A673 (cell line): Measurements from ENCODE around the gene CDHR2. TPM values are rescaled to one million over a fixed set of nuclear protein-coding genes. Genes with fewer than 3 reads are reported as not detected.

Source experiments
- BruUV-seq: library from RNA; stranded (reverse); fragments of 400-500 nt; replicated peaks from 2 replicates; lab custom pipeline; 2021; lab: Mats Ljungman, UMichigan
- CTCF ChIA-PET: fragments of 300-600 bp; sonication (Branson Sonifier 250); formaldehyde crosslinking; loops from one replicate; lab custom pipeline; 2022; ENCODE audit warnings: antibody characterized with exemption; lab: Charles Lee
- POLR2A ChIA-PET: fragments of 300-600 bp; sonication (Branson Sonifier 250); formaldehyde crosslinking; loops from one replicate; lab custom pipeline; 2022; ENCODE audit warnings: antibody characterized with exemption; ENCODE audit not compliant: low non-redundant PET; lab: Charles Lee
- DNase-seq: peaks from one replicate; pipeline ENCODE4 v3.0.0-alpha.2; 2015; ENCODE audit warnings: low spot score
- H3K27ac ChIP-seq: fragments of 200-600 bp; sonication (generic); 2 replicates; pipeline ENCODE4 v1.5.1; 2016; ENCODE audit warnings: mixed run types, low read depth, mild to moderate bottlenecking, mixed read lengths, antibody characterized with exemption, low read length; ENCODE audit not compliant: poor library complexity, severe bottlenecking
- H3K27me3 ChIP-seq: fragments of 200-600 bp; sonication (generic); replicated peaks from 2 replicates; pipeline ENCODE4 v1.6.1; 2017; ENCODE audit warnings: mixed run types, low read depth, mild to moderate bottlenecking, mixed read lengths, antibody characterized with exemption, low read length; ENCODE audit not compliant: insufficient read depth, poor library complexity
- H3K36me3 ChIP-seq: fragments of 200-600 bp; sonication (generic); 2 replicates; pipeline ENCODE4 v1.6.1; 2016; ENCODE audit warnings: mixed run types, mild to moderate bottlenecking, mixed read lengths, antibody characterized with exemption, low read length; ENCODE audit not compliant: insufficient read depth, poor library complexity, severe bottlenecking
- H3K4me1 ChIP-seq: fragments of 200-600 bp; sonication (generic); 2 replicates; pipeline ENCODE4 v1.6.1; 2017; ENCODE audit warnings: mixed run types, mild to moderate bottlenecking, mixed read lengths, antibody characterized with exemption, low read length; ENCODE audit not compliant: insufficient read depth, poor library complexity, severe bottlenecking
- H3K4me3 ChIP-seq: fragments of 200-600 bp; sonication (generic); 2 replicates; pipeline ENCODE4 v1.5.1; 2016; ENCODE audit warnings: low read depth, mixed run types, mild to moderate bottlenecking, mixed read lengths, low read length; ENCODE audit not compliant: poor library complexity, severe bottlenecking
- H3K9me3 ChIP-seq: fragments of 200-600 bp; sonication (generic); 2 replicates; pipeline ENCODE4 v1.6.1; 2016; ENCODE audit warnings: mixed run types, low read depth, mild to moderate bottlenecking, mixed read lengths, antibody characterized with exemption, low read length; ENCODE audit not compliant: poor library complexity, severe bottlenecking
- CTCF ChIP-seq: fragments of 300-800, 200-600 bp; sonication (generic); conservative IDR thresholded peaks from 2 replicates; pipeline ENCODE4 v1.5.1; 2017; ENCODE audit warnings: low read depth, mild to moderate bottlenecking, antibody characterized with exemption, low read length, moderate library complexity, mixed read lengths
- EZH2 ChIP-seq: fragments of 200-600 bp; sonication (generic); IDR thresholded peaks from 2 replicates; pipeline ENCODE4 v1.6.1; 2017; ENCODE audit warnings: borderline replicate concordance, low read depth, mild to moderate bottlenecking, mixed read lengths, antibody characterized with exemption, low read length; ENCODE audit not compliant: poor library complexity, severe bottlenecking
- intact Hi-C: fragments of 100-400 bp; cut with micrococcal nuclease; formaldehyde crosslinking; loops from one replicate; pipeline ENCODE4 v1.10.0; 2022; ENCODE audit not compliant: unreplicated experiment
- total RNA-seq: library from RNA; stranded (reverse); gene quantifications from 2 replicates; pipeline ENCODE4 v1.2.3, GENCODE V29; 2021

CDHR2 gene
- total RNA-seq, 1 experiment from 2014 or later: not detected

DNA sequence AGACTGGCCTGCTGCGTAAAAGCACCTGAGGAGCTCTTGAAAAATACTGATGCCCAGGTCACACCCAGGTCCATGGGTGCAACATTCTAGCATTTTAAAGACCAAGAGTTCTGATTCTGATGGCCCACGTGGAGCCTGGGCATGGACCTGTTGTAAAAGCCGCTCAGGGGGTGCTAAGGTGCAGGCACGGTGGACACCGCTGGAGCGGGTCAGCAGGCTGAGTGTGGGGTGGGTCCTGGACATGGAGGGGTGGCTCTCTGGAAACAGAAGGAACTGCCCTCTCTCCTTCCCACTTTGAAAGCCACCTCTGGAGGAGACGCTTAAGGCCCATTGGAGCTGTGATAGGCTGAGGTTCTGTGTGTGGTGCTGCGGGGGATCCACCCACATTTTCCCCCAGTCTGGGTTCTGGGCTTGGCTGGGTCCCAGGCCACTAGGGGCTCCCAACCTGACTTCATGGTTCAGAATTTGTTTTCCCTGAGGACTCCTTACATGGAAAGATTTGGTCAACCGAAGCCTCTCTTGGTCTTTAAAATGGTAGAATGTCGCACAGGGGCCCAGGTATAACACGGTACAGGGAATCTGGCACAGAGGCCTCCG, 44.2 kb downstream of the CDHR2 start:
- TF ChIP-seq CTCF (no peak), EZH2 (no peak)
- Histone ChIP-seq H3K36me3 (no peaks in the 10 kb centered on the region), H3K9me3 (no peaks in the 10 kb centered on the region), H3K4me1 (no peaks in the 10 kb centered on the region), H3K4me3 (no peak overlapping the region), H3K27ac (no peak overlapping the region), H3K27me3 (no peaks in the 10 kb centered on the region)
- no peak for DNase-seq
- ChIA-PET POLR2A (no interaction called here), CTCF (no interaction called here)
- intact Hi-C loops: no loop called here
- no TSS peak for BruUV-seq

GRCh38 chr5:176594554-176594953, 45.4 kb downstream of the CDHR2 start:
- intact Hi-C loops: no loop called here
- no peak for TF ChIP-seq EZH2
- no peak for TF ChIP-seq CTCF

DNA sequence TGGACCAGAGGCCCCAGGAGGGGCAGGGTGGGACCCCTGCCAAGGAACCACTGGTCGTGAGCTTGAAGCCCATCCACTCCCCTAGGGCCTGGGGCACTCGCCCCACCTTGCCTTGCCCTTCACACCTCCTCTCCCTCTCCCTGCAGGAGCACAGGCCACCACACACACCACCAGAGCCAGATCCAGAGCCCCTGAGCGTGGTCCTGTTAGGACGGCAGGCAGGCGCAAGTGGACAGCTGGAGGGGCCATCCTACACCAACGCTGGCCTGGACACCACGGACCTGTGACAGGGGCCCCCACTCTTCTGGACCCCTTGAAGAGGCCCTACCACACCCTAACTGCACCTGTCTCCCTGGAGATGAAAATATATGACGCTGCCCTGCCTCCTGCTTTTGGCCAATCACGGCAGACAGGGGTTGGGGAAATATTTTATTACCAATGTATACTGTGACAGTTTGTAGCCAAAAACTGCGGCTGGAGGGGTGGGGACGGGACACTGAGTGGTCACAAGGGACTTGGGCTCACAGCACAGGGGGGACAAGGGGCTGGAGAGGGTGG, 46.3 kb downstream of the CDHR2 start:
- ChIA-PET CTCF (no interaction called here), POLR2A (no interaction called here)
- no peaks in the 10 kb centered on the region for H3K36me3 ChIP-seq
- TF ChIP-seq EZH2 (no peak), CTCF (no peak)
- H3K4me3 ChIP-seq: no peak overlapping the region
- no peaks in the 10 kb centered on the region for H3K9me3 ChIP-seq
- BruUV-seq: no TSS peak
- H3K4me1 ChIP-seq: no peaks in the 10 kb centered on the region
- no peak for DNase-seq
- H3K27me3 ChIP-seq: no peaks in the 10 kb centered on the region
- no peak overlapping the region for H3K27ac ChIP-seq
- intact Hi-C loops: no loop called here

More at GRCh38 chr5:176594554-176594953, 45.4 kb downstream of the CDHR2 start:
- Histone ChIP-seq H3K36me3 (no peaks in the 10 kb centered on the region), H3K27ac (no peak overlapping the region), H3K9me3 (no peaks in the 10 kb centered on the region), H3K27me3 (no peaks in the 10 kb centered on the region), H3K4me1 (no peaks in the 10 kb centered on the region), H3K4me3 (no peak overlapping the region)
- POLR2A ChIA-PET: interaction anchor here (0.6 kb wide), 1 partner anchor 124 kb away, joined by 3 read pairs; no protein-coding TSS in a partner anchor
- no TSS peak for BruUV-seq
- no peak for DNase-seq
- CTCF ChIA-PET: no interaction called here
